ENCODE results near the gene MPDZ. TPM values are rescaled to one million over a fixed set of nuclear protein-coding genes. Genes with fewer than 3 reads are reported as not detected.

MPDZ gene
- total and polyA plus RNA-seq, 2 of the 4 experiments (the other 2 are of a cell fraction): 18.8 to 39.3 TPM

- DNase-seq (no peak), ATAC-seq (ENCODE audit: low read depth) (no peak)
- Histone ChIP-seq H3K18ac (ENCODE audit: low read depth, low read length) (no peak overlapping the region), H2BK20ac (ENCODE audit: low read depth, low read length) (no peak overlapping the region), H3K36me3 (ENCODE audit: control insufficient read depth, insufficient read depth, low read length) (peaks cover 5% of the 10 kb centered on the region), H2AK5ac (ENCODE audit: low read depth, low read length) (no peak overlapping the region), H2BK5ac (ENCODE audit: low read depth, low read length, poor library complexity, severe bottlenecking) (no peak overlapping the region), H2BK15ac (ENCODE audit: low read depth, low read length) (no peak overlapping the region), H2AFZ (replicated peaks; ENCODE audit: low read length, poor library complexity) (no peak overlapping the region), H3K9me3 (ENCODE audit: control insufficient read depth, insufficient read depth, low read length) (no peaks in the 10 kb centered on the region), H3K14ac (replicated peaks; ENCODE audit: low read depth, low read length) (no peak overlapping the region), H4K8ac (ENCODE audit: low read depth in 2 of 2, low read length in 2 of 2) (no peak overlapping the region), H3K27me3 (ENCODE audit: control insufficient read depth, insufficient read depth, low read length) (no peaks in the 10 kb centered on the region), H3K4me1 (ENCODE audit: control insufficient read depth, insufficient read depth, low read length) (no peaks in the 10 kb centered on the region), H3K9ac (ENCODE audit: low read depth, low read length) (no peak overlapping the region), H3K79me1 (ENCODE audit: low read depth in 1 of 2, low read length in 2 of 2) (no peaks in the 10 kb centered on the region; a peak in 2 of 4 replicates), H3K4ac (ENCODE audit: low read depth, low read length) (no peak overlapping the region), H2AK9ac (replicated peaks; ENCODE audit: low read depth, low read length, poor library complexity) (no peak overlapping the region), H3K9me1 (ENCODE audit: insufficient read depth, low read length) (0 out of 2 replicates have a peak, but pooled peaks cover 5% of the 10 kb centered on the region), H3K27ac (ENCODE audit: insufficient read depth, low read length) (no peak overlapping the region), H4K20me1 (ENCODE audit: insufficient read depth, low read length) (no peaks in the 10 kb centered on the region), H4K5ac (ENCODE audit: low read depth, low read length) (no peak overlapping the region), H3K56ac (ENCODE audit: extremely low read depth, insufficient read depth, low read length) (no peak overlapping the region), H3K23ac (ENCODE audit: low read depth, low read length) (no peak overlapping the region), H3K4me2 (ENCODE audit: low read depth, low read length) (no peak overlapping the region), H2BK120ac (ENCODE audit: low read depth, low read length) (no peak overlapping the region), H4K91ac (ENCODE audit: insufficient read depth, low read depth, low read length) (no peak overlapping the region), H3K4me3 (ENCODE audit: insufficient read depth, low read depth, low read length) (no peak overlapping the region)
- intact Hi-C loops (cut with micrococcal nuclease) (no loop called here), dilution Hi-C loops (cut with HindIII; ENCODE audit: low sequenced_read_pairs, unreplicated experiment) (no loop called here), in situ Hi-C loops (cut with MboI; ENCODE audit: low sequenced_read_pairs) (no loop called here)
- ChIA-PET POLR2A (ENCODE audit: unreplicated experiment) (no interaction called here), CTCF (no interaction called here)
- BruUV-seq (replicated peaks): no TSS peak
- no peak for TF ChIP-seq MAFK (IDR thresholded peaks at IDR 0.05; ENCODE audit: low read depth, low read length)
- TF ChIP-seq CEBPB (IDR thresholded peaks at IDR 0.05; ENCODE audit: low read depth, low read length): no peak
- TF ChIP-seq CHD1 (IDR thresholded peaks at IDR 0.05; ENCODE audit: low read depth, low read length): no peak
- no peak for TF ChIP-seq RFX5 (IDR thresholded peaks at IDR 0.05; ENCODE audit: low read depth, low read length)
- TF ChIP-seq SMC3 (IDR thresholded peaks at IDR 0.05; ENCODE audit: low read depth, low read length): no peak
- no peak for TF ChIP-seq RCOR1 (IDR thresholded peaks at IDR 0.05; ENCODE audit: insufficient replicate concordance, low read length)
- TF ChIP-seq MXI1 (IDR thresholded peaks at IDR 0.05; ENCODE audit: borderline replicate concordance, low read depth, low read length): no peak
- TF ChIP-seq POLR2A (IDR thresholded peaks at IDR 0.05; ENCODE audit: low read depth, low read length): no peak
- no peak for TF ChIP-seq BHLHE40 (IDR thresholded peaks at IDR 0.05; ENCODE audit: low read depth, low read length)
- TF ChIP-seq FOS (IDR thresholded peaks at IDR 0.05; ENCODE audit: low read depth, low read length): no peak
- no peak for TF ChIP-seq ELK1 (IDR thresholded peaks at IDR 0.05; ENCODE audit: borderline replicate concordance, low read depth, low read length)
- no peak for TF ChIP-seq MAZ (IDR thresholded peaks at IDR 0.05; ENCODE audit: borderline replicate concordance, low read depth, low read length)
- TF ChIP-seq CTCF (conservative IDR thresholded peaks at IDR 0.05; ENCODE audit: low read depth, low read length): no peak
- no peak for TF ChIP-seq USF2 (IDR thresholded peaks at IDR 0.05; ENCODE audit: low read depth, low read length)
- TF ChIP-seq RAD21 (IDR thresholded peaks at IDR 0.05; ENCODE audit: low read length): no peak
- no peak for TF ChIP-seq NFE2L2 (IDR thresholded peaks at IDR 0.05; ENCODE audit: low read depth, low read length)
- no CpG with 5 or more reads among the region's 3 CpGs for WGBS, 2 experiments (ENCODE audit: extremely low coverage in 2 of 2, insufficient read length in 1 of 2)
These were observed 70.0 kb downstream of the MPDZ start for GRCh38 chr9:13209498-13209897.
